WTC11 (cell line): Measurements from ENCODE around the gene PRKCB. TPM values are rescaled to one million over a fixed set of nuclear protein-coding genes. Genes with fewer than 3 reads are reported as not detected.

ENCODE experiments used
- ATAC-seq: fragments of 200-7000 bp; cut with Tn5 transposase; 2 replicates; pipeline ENCODE4 v1.10.0; 2021; ENCODE audit warnings: mild to moderate bottlenecking, moderate library complexity
- CTCF ChIA-PET: fragments of 300-600 bp; sonication (Branson Sonifier 250); formaldehyde crosslinking; loops from one replicate; lab custom pipeline; 2021; ENCODE audit warnings: antibody characterized with exemption; lab: Charles Lee
- POLR2A ChIA-PET: fragments of 350-600 bp; sonication (Branson Sonifier 250); formaldehyde crosslinking; loops from one replicate; lab custom pipeline; 2021; ENCODE audit warnings: antibody characterized with exemption; lab: Charles Lee
- DNase-seq: peaks from one replicate; pipeline ENCODE4 v3.0.0; 2021; ENCODE audit warnings: low spot score
- H3K27ac Mint-ChIP-seq: 2 replicates; pipeline ENCODE4 v1.8.0; 2021; ENCODE audit warnings: mixed read lengths
- H3K27me3 Mint-ChIP-seq: 2 replicates; pipeline ENCODE4 v1.8.0; 2021; ENCODE audit warnings: low read depth, mild to moderate bottlenecking, moderate library complexity, mixed read lengths
- H3K36me3 Mint-ChIP-seq: 2 replicates; pipeline ENCODE4 v1.8.0; 2021; ENCODE audit warnings: mixed read lengths
- H3K4me1 Mint-ChIP-seq: 2 replicates; pipeline ENCODE4 v1.8.0; 2022; ENCODE audit warnings: mixed read lengths
- H3K4me3 Mint-ChIP-seq: 2 replicates; pipeline ENCODE4 v1.8.0; 2021; ENCODE audit warnings: mild to moderate bottlenecking, moderate library complexity, mixed read lengths
- H3K9me3 Mint-ChIP-seq: 2 replicates; pipeline ENCODE4 v1.8.0; 2021; ENCODE audit warnings: mixed read lengths
- ATF1 ChIP-seq: sonication (generic); formaldehyde crosslinking; IDR thresholded peaks from 2 replicates; pipeline ENCODE4 v1.8.1; 2023; ENCODE audit warnings: mild to moderate bottlenecking, moderate library complexity, missing genetic modification reagents
- CBFB ChIP-seq: sonication (generic); formaldehyde crosslinking; IDR thresholded peaks from 2 replicates; pipeline ENCODE4 v1.8.1; 2022; ENCODE audit warnings: mild to moderate bottlenecking, low read depth, missing genetic modification reagents
- ELF4 ChIP-seq: sonication (generic); formaldehyde crosslinking; IDR thresholded peaks from 2 replicates; pipeline ENCODE4 v1.8.1; 2022; ENCODE audit warnings: low read depth, mild to moderate bottlenecking, moderate library complexity, missing genetic modification reagents
- EMX1 ChIP-seq: fragments of 250-450 bp; sonication (Bioruptor Pico); IDR thresholded peaks from 2 replicates; pipeline ENCODE4 v1.8.0; 2021; ENCODE audit warnings: mild to moderate bottlenecking
- ETV6 ChIP-seq: sonication (generic); formaldehyde crosslinking; IDR thresholded peaks from 2 replicates; pipeline ENCODE4 v1.8.1; 2022; ENCODE audit warnings: mild to moderate bottlenecking, missing genetic modification reagents
- FOXK1 ChIP-seq: sonication (generic); formaldehyde crosslinking; IDR thresholded peaks from 2 replicates; pipeline ENCODE4 v1.8.0; 2022; ENCODE audit warnings: mild to moderate bottlenecking, moderate library complexity, missing genetic modification reagents
- FOXP1 ChIP-seq: sonication (generic); formaldehyde crosslinking; IDR thresholded peaks from 2 replicates; pipeline ENCODE4 v1.8.0; 2022; ENCODE audit warnings: missing genetic modification reagents, mild to moderate bottlenecking, moderate library complexity, borderline replicate concordance
- GRHL2 ChIP-seq: fragments of 250-450 bp; sonication (Bioruptor Pico); IDR thresholded peaks from 2 replicates; pipeline ENCODE4 v1.8.0; 2022; ENCODE audit warnings: mild to moderate bottlenecking, moderate library complexity; ENCODE audit not compliant: insufficient replicate concordance, severe bottlenecking
- IRF2 ChIP-seq: sonication (generic); formaldehyde crosslinking; IDR thresholded peaks from 2 replicates; pipeline ENCODE4 v1.8.0; 2022; ENCODE audit warnings: low read depth, missing genetic modification reagents, borderline replicate concordance
- JUN ChIP-seq: sonication (generic); formaldehyde crosslinking; IDR thresholded peaks from 2 replicates; pipeline ENCODE4 v1.8.0; 2023; ENCODE audit warnings: mild to moderate bottlenecking, missing genetic modification reagents
- MXD4 ChIP-seq: fragments of 250-450 bp; sonication (Bioruptor Pico); IDR thresholded peaks from 2 replicates; pipeline ENCODE4 v1.8.0; 2021; ENCODE audit warnings: mild to moderate bottlenecking, moderate library complexity, borderline replicate concordance
- NFE2L1 ChIP-seq: sonication (generic); formaldehyde crosslinking; IDR thresholded peaks from 2 replicates; pipeline ENCODE4 v1.8.1; 2023; ENCODE audit warnings: missing genetic modification reagents
- NR1H2 ChIP-seq: sonication (generic); formaldehyde crosslinking; IDR thresholded peaks from 2 replicates; pipeline ENCODE4 v1.9.0; 2021; ENCODE audit warnings: mild to moderate bottlenecking, moderate library complexity, missing genetic modification reagents
- NR2C2 ChIP-seq: sonication (generic); formaldehyde crosslinking; IDR thresholded peaks from 2 replicates; pipeline ENCODE4 v1.8.0; 2022; ENCODE audit warnings: mild to moderate bottlenecking, missing genetic modification reagents
- PRRX2 ChIP-seq: fragments of 250-450 bp; sonication (Bioruptor Pico); IDR thresholded peaks from 2 replicates; pipeline ENCODE4 v1.8.0; 2021; ENCODE audit warnings: mild to moderate bottlenecking
- SMAD4 ChIP-seq: sonication (generic); formaldehyde crosslinking; IDR thresholded peaks from 2 replicates; pipeline ENCODE4 v1.8.0; 2022; ENCODE audit warnings: mild to moderate bottlenecking, missing genetic modification reagents
- SOX15 ChIP-seq: fragments of 250-450 bp; sonication (Bioruptor Pico); IDR thresholded peaks from 2 replicates; pipeline ENCODE4 v1.9.0; 2021; ENCODE audit warnings: mild to moderate bottlenecking
- TEAD4 ChIP-seq: sonication (generic); formaldehyde crosslinking; IDR thresholded peaks from 2 replicates; pipeline ENCODE4 v1.8.0; 2022; ENCODE audit warnings: mild to moderate bottlenecking, missing genetic modification reagents
- ZNF396 ChIP-seq: fragments of 250-450 bp; sonication (Bioruptor Pico); IDR thresholded peaks from 2 replicates; pipeline ENCODE4 v1.8.0; 2021; ENCODE audit warnings: mild to moderate bottlenecking, moderate library complexity, borderline replicate concordance
- total RNA-seq: library from RNA; stranded (reverse); gene quantifications from 3 replicates; pipeline ENCODE4 v1.2.3, GENCODE V29; 2021
- TF ChIP-seq, protein P1 (sequence below): sonication (generic); formaldehyde crosslinking; IDR thresholded peaks from 2 replicates; pipeline ENCODE4 v1.8.1; 2022; ENCODE audit warnings: low read depth, missing genetic modification reagents, borderline replicate concordance
- TF ChIP-seq, protein P2 (sequence below): fragments of 250-450 bp; sonication (Bioruptor Pico); IDR thresholded peaks from 2 replicates; pipeline ENCODE4 v1.8.0; 2021; ENCODE audit warnings: mild to moderate bottlenecking
- TF ChIP-seq, protein P3 (sequence below): sonication (generic); formaldehyde crosslinking; IDR thresholded peaks from 2 replicates; pipeline ENCODE4 v1.8.1; 2023; ENCODE audit warnings: mild to moderate bottlenecking, missing genetic modification reagents
- TF ChIP-seq, protein P4 (sequence below): sonication (generic); formaldehyde crosslinking; IDR thresholded peaks from 2 replicates; pipeline ENCODE4 v1.8.1; 2023; ENCODE audit warnings: mild to moderate bottlenecking, missing genetic modification reagents, moderate library complexity
- TF ChIP-seq, protein P5 (sequence below): sonication (generic); formaldehyde crosslinking; IDR thresholded peaks from 2 replicates; pipeline ENCODE4 v1.8.1; 2022; ENCODE audit warnings: mild to moderate bottlenecking, moderate library complexity, missing genetic modification reagents
- TF ChIP-seq, protein P6 (sequence below): sonication (generic); formaldehyde crosslinking; IDR thresholded peaks from 2 replicates; pipeline ENCODE4 v1.8.0; 2023; ENCODE audit warnings: missing genetic modification reagents, mild to moderate bottlenecking, borderline replicate concordance

PRKCB gene
- total RNA-seq, 1 experiment from 2014 or later: 6.9 TPM

DNA sequence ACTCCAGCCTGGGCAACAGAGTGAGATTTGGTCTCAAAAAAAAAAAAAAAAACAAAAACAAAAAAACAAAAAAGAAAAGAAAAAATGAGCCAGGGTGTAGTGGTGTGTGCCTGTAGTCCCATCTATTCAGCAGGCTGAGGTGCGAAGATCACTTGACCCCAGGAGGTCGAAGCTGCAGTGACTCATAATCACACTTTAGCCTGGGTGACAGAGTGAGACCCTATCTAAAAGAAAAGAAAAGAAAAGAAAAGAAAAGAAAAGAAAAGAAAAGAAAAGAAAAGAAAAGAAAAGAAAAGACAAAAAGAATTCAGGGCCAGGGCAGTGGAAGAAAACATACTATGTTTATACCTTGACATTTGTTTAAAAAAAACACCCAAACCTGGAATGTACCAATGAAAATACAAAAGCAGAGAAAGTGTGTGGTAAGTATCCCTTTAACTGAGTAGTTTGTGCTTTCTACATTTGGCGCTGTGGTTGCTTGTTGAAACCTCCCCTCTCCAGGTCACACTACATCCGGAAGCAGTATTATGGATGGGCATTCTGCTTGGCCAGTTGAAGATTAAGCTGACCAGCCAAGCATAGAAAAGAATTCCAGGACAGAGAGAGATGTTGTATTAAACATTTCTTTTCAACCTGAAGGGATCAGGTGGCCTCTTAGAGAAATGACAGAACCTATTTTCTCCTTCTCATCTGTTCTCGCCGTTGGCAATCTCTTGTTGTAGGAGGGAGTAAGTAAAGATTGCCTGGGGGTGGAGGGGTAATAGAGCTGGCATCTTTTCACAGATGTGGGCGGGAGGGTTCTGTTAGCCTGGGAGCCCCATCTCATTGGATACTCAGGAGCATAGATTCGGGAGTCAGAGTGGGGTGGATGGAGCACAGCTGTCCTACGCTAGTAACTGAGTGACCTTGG lies 12.1 kb upstream of the PRKCB start:
- ATAC-seq: no peak
- ChIA-PET POLR2A (interaction anchor here (1.2 kb wide), 1 partner anchor 38 kb away, joined by 3 read pairs; no protein-coding TSS in a partner anchor), CTCF (interaction anchor here (1.1 kb wide), 1 partner anchor 21 kb away, joined by 3 read pairs; no protein-coding TSS in a partner anchor)

DNA sequence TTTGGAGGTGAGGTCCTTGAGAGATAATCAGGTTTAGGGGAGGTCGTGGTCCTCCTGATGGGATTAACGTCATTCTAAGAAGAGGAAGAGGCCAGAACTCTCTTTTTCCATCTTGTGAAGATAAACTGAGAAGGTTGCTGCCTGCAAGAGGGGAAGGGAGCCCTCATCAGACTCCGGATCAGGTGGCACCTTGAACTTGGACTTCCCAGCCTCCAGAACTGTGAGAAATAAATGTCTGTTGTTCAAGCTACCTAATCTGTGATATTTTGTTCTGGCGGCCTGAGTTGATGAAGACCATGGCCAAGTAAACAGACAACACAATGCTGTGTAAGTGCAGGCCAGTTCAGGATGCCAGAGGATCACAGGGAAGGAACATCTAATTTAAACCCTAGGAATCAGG lies 10.9 kb upstream of the PRKCB start:
- no peak overlapping the region for H3K27ac Mint-ChIP-seq
- H3K4me1 Mint-ChIP-seq: no peaks in the 10 kb centered on the region
- no peak for DNase-seq
- peaks cover 3% of the 10 kb centered on the region; the same call in 1 of the 2 replicates for H3K36me3 Mint-ChIP-seq
- CTCF ChIA-PET: interaction anchor here (1.7 kb wide), 1 partner anchor 185 kb away, joined by 5 read pairs; no protein-coding TSS in a partner anchor
- peaks cover 26% of the 10 kb centered on the region for H3K27me3 Mint-ChIP-seq
- no peak for ATAC-seq
- POLR2A ChIA-PET: no interaction called here
- no peak overlapping the region for H3K4me3 Mint-ChIP-seq
- peaks cover 20% of the 10 kb centered on the region for H3K9me3 Mint-ChIP-seq
- TF ChIP-seq, protein P1, sequence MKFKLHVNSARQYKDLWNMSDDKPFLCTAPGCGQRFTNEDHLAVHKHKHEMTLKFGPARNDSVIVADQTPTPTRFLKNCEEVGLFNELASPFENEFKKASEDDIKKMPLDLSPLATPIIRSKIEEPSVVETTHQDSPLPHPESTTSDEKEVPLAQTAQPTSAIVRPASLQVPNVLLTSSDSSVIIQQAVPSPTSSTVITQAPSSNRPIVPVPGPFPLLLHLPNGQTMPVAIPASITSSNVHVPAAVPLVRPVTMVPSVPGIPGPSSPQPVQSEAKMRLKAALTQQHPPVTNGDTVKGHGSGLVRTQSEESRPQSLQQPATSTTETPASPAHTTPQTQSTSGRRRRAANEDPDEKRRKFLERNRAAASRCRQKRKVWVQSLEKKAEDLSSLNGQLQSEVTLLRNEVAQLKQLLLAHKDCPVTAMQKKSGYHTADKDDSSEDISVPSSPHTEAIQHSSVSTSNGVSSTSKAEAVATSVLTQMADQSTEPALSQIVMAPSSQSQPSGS (CRISPR knock-in tag): no peak
- TF ChIP-seq SMAD4 (CRISPR knock-in tag): no peak
- TF ChIP-seq JUN (CRISPR knock-in tag): no peak
- no peak for TF ChIP-seq TEAD4
- TF ChIP-seq NR1H2 (CRISPR knock-in tag): no peak
- TF ChIP-seq MXD4: no peak
- TF ChIP-seq ATF1 (CRISPR knock-in tag): no peak
- TF ChIP-seq, protein P2, sequence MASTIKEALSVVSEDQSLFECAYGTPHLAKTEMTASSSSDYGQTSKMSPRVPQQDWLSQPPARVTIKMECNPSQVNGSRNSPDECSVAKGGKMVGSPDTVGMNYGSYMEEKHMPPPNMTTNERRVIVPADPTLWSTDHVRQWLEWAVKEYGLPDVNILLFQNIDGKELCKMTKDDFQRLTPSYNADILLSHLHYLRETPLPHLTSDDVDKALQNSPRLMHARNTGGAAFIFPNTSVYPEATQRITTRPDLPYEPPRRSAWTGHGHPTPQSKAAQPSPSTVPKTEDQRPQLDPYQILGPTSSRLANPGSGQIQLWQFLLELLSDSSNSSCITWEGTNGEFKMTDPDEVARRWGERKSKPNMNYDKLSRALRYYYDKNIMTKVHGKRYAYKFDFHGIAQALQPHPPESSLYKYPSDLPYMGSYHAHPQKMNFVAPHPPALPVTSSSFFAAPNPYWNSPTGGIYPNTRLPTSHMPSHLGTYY (CRISPR knock-in tag): no peak
- TF ChIP-seq, protein P3, sequence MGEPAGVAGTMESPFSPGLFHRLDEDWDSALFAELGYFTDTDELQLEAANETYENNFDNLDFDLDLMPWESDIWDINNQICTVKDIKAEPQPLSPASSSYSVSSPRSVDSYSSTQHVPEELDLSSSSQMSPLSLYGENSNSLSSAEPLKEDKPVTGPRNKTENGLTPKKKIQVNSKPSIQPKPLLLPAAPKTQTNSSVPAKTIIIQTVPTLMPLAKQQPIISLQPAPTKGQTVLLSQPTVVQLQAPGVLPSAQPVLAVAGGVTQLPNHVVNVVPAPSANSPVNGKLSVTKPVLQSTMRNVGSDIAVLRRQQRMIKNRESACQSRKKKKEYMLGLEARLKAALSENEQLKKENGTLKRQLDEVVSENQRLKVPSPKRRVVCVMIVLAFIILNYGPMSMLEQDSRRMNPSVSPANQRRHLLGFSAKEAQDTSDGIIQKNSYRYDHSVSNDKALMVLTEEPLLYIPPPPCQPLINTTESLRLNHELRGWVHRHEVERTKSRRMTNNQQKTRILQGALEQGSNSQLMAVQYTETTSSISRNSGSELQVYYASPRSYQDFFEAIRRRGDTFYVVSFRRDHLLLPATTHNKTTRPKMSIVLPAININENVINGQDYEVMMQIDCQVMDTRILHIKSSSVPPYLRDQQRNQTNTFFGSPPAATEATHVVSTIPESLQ (CRISPR knock-in tag): no peak
- TF ChIP-seq FOXP1 (CRISPR knock-in tag): no peak
- no peak for TF ChIP-seq GRHL2 (CRISPR knock-in tag)
- TF ChIP-seq SOX15 (CRISPR knock-in tag): no peak
- no peak for TF ChIP-seq FOXK1
- TF ChIP-seq, protein P4, sequence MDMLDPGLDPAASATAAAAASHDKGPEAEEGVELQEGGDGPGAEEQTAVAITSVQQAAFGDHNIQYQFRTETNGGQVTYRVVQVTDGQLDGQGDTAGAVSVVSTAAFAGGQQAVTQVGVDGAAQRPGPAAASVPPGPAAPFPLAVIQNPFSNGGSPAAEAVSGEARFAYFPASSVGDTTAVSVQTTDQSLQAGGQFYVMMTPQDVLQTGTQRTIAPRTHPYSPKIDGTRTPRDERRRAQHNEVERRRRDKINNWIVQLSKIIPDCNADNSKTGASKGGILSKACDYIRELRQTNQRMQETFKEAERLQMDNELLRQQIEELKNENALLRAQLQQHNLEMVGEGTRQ (CRISPR knock-in tag): no peak
- no peak for TF ChIP-seq NFE2L1

More for the DNA sequence above, 12.1 kb upstream of the PRKCB start:
- peaks cover 10% of the 10 kb centered on the region for H3K9me3 Mint-ChIP-seq
- TF ChIP-seq NFE2L1: no peak
- TF ChIP-seq IRF2 (CRISPR knock-in tag): no peak
- no peak for TF ChIP-seq ZNF396 (CRISPR knock-in tag)
- no peak for TF ChIP-seq PRRX2 (CRISPR knock-in tag)
- TF ChIP-seq ETV6 (CRISPR knock-in tag): no peak
- TF ChIP-seq ELF4: no peak
- no peak for TF ChIP-seq NR2C2
- TF ChIP-seq, protein P5, sequence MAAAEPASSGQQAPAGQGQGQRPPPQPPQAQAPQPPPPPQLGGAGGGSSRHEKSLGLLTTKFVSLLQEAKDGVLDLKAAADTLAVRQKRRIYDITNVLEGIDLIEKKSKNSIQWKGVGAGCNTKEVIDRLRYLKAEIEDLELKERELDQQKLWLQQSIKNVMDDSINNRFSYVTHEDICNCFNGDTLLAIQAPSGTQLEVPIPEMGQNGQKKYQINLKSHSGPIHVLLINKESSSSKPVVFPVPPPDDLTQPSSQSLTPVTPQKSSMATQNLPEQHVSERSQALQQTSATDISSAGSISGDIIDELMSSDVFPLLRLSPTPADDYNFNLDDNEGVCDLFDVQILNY (CRISPR knock-in tag): no peak
- TF ChIP-seq, protein P6, sequence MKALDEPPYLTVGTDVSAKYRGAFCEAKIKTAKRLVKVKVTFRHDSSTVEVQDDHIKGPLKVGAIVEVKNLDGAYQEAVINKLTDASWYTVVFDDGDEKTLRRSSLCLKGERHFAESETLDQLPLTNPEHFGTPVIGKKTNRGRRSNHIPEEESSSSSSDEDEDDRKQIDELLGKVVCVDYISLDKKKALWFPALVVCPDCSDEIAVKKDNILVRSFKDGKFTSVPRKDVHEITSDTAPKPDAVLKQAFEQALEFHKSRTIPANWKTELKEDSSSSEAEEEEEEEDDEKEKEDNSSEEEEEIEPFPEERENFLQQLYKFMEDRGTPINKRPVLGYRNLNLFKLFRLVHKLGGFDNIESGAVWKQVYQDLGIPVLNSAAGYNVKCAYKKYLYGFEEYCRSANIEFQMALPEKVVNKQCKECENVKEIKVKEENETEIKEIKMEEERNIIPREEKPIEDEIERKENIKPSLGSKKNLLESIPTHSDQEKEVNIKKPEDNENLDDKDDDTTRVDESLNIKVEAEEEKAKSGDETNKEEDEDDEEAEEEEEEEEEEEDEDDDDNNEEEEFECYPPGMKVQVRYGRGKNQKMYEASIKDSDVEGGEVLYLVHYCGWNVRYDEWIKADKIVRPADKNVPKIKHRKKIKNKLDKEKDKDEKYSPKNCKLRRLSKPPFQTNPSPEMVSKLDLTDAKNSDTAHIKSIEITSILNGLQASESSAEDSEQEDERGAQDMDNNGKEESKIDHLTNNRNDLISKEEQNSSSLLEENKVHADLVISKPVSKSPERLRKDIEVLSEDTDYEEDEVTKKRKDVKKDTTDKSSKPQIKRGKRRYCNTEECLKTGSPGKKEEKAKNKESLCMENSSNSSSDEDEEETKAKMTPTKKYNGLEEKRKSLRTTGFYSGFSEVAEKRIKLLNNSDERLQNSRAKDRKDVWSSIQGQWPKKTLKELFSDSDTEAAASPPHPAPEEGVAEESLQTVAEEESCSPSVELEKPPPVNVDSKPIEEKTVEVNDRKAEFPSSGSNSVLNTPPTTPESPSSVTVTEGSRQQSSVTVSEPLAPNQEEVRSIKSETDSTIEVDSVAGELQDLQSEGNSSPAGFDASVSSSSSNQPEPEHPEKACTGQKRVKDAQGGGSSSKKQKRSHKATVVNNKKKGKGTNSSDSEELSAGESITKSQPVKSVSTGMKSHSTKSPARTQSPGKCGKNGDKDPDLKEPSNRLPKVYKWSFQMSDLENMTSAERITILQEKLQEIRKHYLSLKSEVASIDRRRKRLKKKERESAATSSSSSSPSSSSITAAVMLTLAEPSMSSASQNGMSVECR (CRISPR knock-in tag): no peak
- TF ChIP-seq EMX1 (CRISPR knock-in tag): no peak
- TF ChIP-seq CBFB: no peak
- TF ChIP-seq, all 79 proteins: peak for 0
- no peak for DNase-seq
- Mint-ChIP-seq H3K27ac (no peak overlapping the region), H3K4me3 (no peak overlapping the region), H3K4me1 (no peaks in the 10 kb centered on the region), H3K36me3 (no peaks in the 10 kb centered on the region), H3K27me3 (peaks cover 29% of the 10 kb centered on the region)
